ENCODE data around the gene GET3.

The GET3 gene

GRCh38 chr19:12754465-12755196 is 17.3 kb downstream of the GET3 start:
- no peak overlapping the region for H3K4me3 ChIP-seq (ENCODE audit: low read length)
- no peak overlapping the region for H3K9ac ChIP-seq (ENCODE audit: low read depth, low read length)
- WGBS, result 88% methylated on average over 50 of the region's 50 CpGs
- no peaks in the 10 kb centered on the region for H3K4me1 ChIP-seq (ENCODE audit: insufficient read depth, low read length)
- no peaks in the 10 kb centered on the region for H3K36me3 ChIP-seq (ENCODE audit: insufficient read depth, low read length)
- H3K9me3 ChIP-seq (ENCODE audit: insufficient read depth, low read depth, low read length), result no peaks in the 10 kb centered on the region
- H3K27me3 ChIP-seq (ENCODE audit: insufficient read depth, low read length), result peaks cover 24% of the 10 kb centered on the region
- H3K27ac ChIP-seq (ENCODE audit: low read depth, low read length), result no peak overlapping the region

- no peaks in the 10 kb centered on the region for H3K36me3 ChIP-seq (ENCODE audit: insufficient read depth, low read length)
- WGBS, result 89% methylated on average over 19 of the region's 19 CpGs
- H3K4me1 ChIP-seq (ENCODE audit: insufficient read depth, low read length), result no peaks in the 10 kb centered on the region
- H3K27me3 ChIP-seq (ENCODE audit: insufficient read depth, low read length), result peaks cover 8% of the 10 kb centered on the region
- H3K9me3 ChIP-seq (ENCODE audit: insufficient read depth, low read depth, low read length), result no peaks in the 10 kb centered on the region
- no peak overlapping the region for H3K9ac ChIP-seq (ENCODE audit: low read depth, low read length)
- no peak overlapping the region for H3K27ac ChIP-seq (ENCODE audit: low read depth, low read length)
- H3K4me3 ChIP-seq (ENCODE audit: low read length), result no peak overlapping the region
Observed at GRCh38 chr19:12756150-12756883, 19.0 kb downstream of the GET3 start.

- H3K27me3 ChIP-seq (ENCODE audit: insufficient read depth, low read length), result no peaks in the 10 kb centered on the region
- H3K9ac ChIP-seq (ENCODE audit: low read depth, low read length), result no peak overlapping the region
- WGBS, result 7% methylated on average over 60 of the region's 60 CpGs
- H3K36me3 ChIP-seq (ENCODE audit: insufficient read depth, low read length), result no peaks in the 10 kb centered on the region; the same call in 1 of the 2 replicates
- no peak overlapping the region for H3K27ac ChIP-seq (ENCODE audit: low read depth, low read length)
- H3K4me3 ChIP-seq (ENCODE audit: low read length), result peak overlapping the region; percentile 45
- no peaks in the 10 kb centered on the region for H3K4me1 ChIP-seq (ENCODE audit: insufficient read depth, low read length)
- no peaks in the 10 kb centered on the region for H3K9me3 ChIP-seq (ENCODE audit: insufficient read depth, low read depth, low read length)
Observed at GRCh38 chr19:12757544-12758274, 20.4 kb downstream of the GET3 start.

GRCh38 chr19:12759686-12760085 is 22.4 kb downstream of the GET3 start:
- peaks cover 14% of the 10 kb centered on the region for H3K36me3 ChIP-seq (ENCODE audit: insufficient read depth, low read length)
- no peak overlapping the region for H3K27ac ChIP-seq (ENCODE audit: low read depth, low read length)
- H3K9me3 ChIP-seq (ENCODE audit: insufficient read depth, low read depth, low read length), result no peaks in the 10 kb centered on the region
- WGBS, result 71% methylated on average over 1 of the region's 6 CpGs
- no peak overlapping the region for H3K9ac ChIP-seq (ENCODE audit: low read depth, low read length)
- H3K27me3 ChIP-seq (ENCODE audit: insufficient read depth, low read length), result no peaks in the 10 kb centered on the region
- no peak overlapping the region for H3K4me3 ChIP-seq (ENCODE audit: low read length)
- no peaks in the 10 kb centered on the region for H3K4me1 ChIP-seq (ENCODE audit: insufficient read depth, low read length)

GRCh38 chr19:12763100-12763499 is 25.8 kb downstream of the GET3 start:
- no peaks in the 10 kb centered on the region for H3K9me3 ChIP-seq (ENCODE audit: insufficient read depth, low read depth, low read length)
- H3K36me3 ChIP-seq (ENCODE audit: insufficient read depth, low read length), result peaks cover 22% of the 10 kb centered on the region
- H3K4me3 ChIP-seq (ENCODE audit: low read length), result no peak overlapping the region
- no peak overlapping the region for H3K9ac ChIP-seq (ENCODE audit: low read depth, low read length)
- no peaks in the 10 kb centered on the region for H3K4me1 ChIP-seq (ENCODE audit: insufficient read depth, low read length)
- 97% methylated on average over 9 of the region's 11 CpGs for WGBS
- H3K27me3 ChIP-seq (ENCODE audit: insufficient read depth, low read length), result no peaks in the 10 kb centered on the region
- no peak overlapping the region for H3K27ac ChIP-seq (ENCODE audit: low read depth, low read length)

GRCh38 chr19:12764698-12765097 is 27.4 kb downstream of the GET3 start:
- H3K27ac ChIP-seq (ENCODE audit: low read depth, low read length), result no peak overlapping the region
- WGBS, result 96% methylated on average over 16 of the region's 16 CpGs
- H3K27me3 ChIP-seq (ENCODE audit: insufficient read depth, low read length), result no peaks in the 10 kb centered on the region
- H3K36me3 ChIP-seq (ENCODE audit: insufficient read depth, low read length), result peaks cover 25% of the 10 kb centered on the region
- H3K4me3 ChIP-seq (ENCODE audit: low read length), result no peak overlapping the region
- H3K9me3 ChIP-seq (ENCODE audit: insufficient read depth, low read depth, low read length), result no peaks in the 10 kb centered on the region
- H3K4me1 ChIP-seq (ENCODE audit: insufficient read depth, low read length), result peaks cover 3% of the 10 kb centered on the region
- H3K9ac ChIP-seq (ENCODE audit: low read depth, low read length), result no peak overlapping the region

GRCh38 chr19:12766051-12766521 is 28.8 kb downstream of the GET3 start:
- Histone ChIP-seq H3K27ac (ENCODE audit: low read depth, low read length) (peak overlapping the region; percentile 58; the same call in 1 of the 2 replicates), H3K4me3 (ENCODE audit: low read length) (peak overlapping the region; percentile 77), H3K4me1 (ENCODE audit: insufficient read depth, low read length) (peaks cover 3% of the 10 kb centered on the region), H3K36me3 (ENCODE audit: insufficient read depth, low read length) (peaks cover 25% of the 10 kb centered on the region), H3K9ac (ENCODE audit: low read depth, low read length) (no peak overlapping the region; the same call in 1 of the 2 replicates), H3K27me3 (ENCODE audit: insufficient read depth, low read length) (no peaks in the 10 kb centered on the region), H3K9me3 (ENCODE audit: insufficient read depth, low read depth, low read length) (no peaks in the 10 kb centered on the region)
- WGBS, result 4% methylated on average over 30 of the region's 30 CpGs

GRCh38 chr19:12767150-12767549 is 29.9 kb downstream of the GET3 start:
- Histone ChIP-seq H3K9ac (ENCODE audit: low read depth, low read length) (no peak overlapping the region), H3K4me3 (ENCODE audit: low read length) (no peak overlapping the region), H3K27ac (ENCODE audit: low read depth, low read length) (no peak overlapping the region), H3K9me3 (ENCODE audit: insufficient read depth, low read depth, low read length) (no peaks in the 10 kb centered on the region), H3K27me3 (ENCODE audit: insufficient read depth, low read length) (no peaks in the 10 kb centered on the region), H3K4me1 (ENCODE audit: insufficient read depth, low read length) (peaks cover 3% of the 10 kb centered on the region), H3K36me3 (ENCODE audit: insufficient read depth, low read length) (peaks cover 25% of the 10 kb centered on the region)
- WGBS, result 84% methylated on average over 11 of the region's 11 CpGs

- Histone ChIP-seq H3K4me1 (ENCODE audit: insufficient read depth, low read length) (peaks cover 3% of the 10 kb centered on the region), H3K27ac (ENCODE audit: low read depth, low read length) (no peak overlapping the region), H3K9ac (ENCODE audit: low read depth, low read length) (no peak overlapping the region), H3K9me3 (ENCODE audit: insufficient read depth, low read depth, low read length) (no peaks in the 10 kb centered on the region), H3K36me3 (ENCODE audit: insufficient read depth, low read length) (peaks cover 25% of the 10 kb centered on the region), H3K4me3 (ENCODE audit: low read length) (no peak overlapping the region), H3K27me3 (ENCODE audit: insufficient read depth, low read length) (no peaks in the 10 kb centered on the region)
- 94% methylated on average over 15 of the region's 15 CpGs for WGBS
Observed at GRCh38 chr19:12767666-12768065, 30.4 kb downstream of the GET3 start.

GRCh38 chr19:12769689-12770088 is 32.4 kb downstream of the GET3 start:
- Histone ChIP-seq H3K9me3 (ENCODE audit: insufficient read depth, low read depth, low read length) (no peaks in the 10 kb centered on the region), H3K27ac (ENCODE audit: low read depth, low read length) (no peak overlapping the region; the same call in 1 of the 2 replicates), H3K4me3 (ENCODE audit: low read length) (peak overlapping the region; percentile 37), H3K27me3 (ENCODE audit: insufficient read depth, low read length) (no peaks in the 10 kb centered on the region), H3K4me1 (ENCODE audit: insufficient read depth, low read length) (peaks cover 3% of the 10 kb centered on the region), H3K36me3 (ENCODE audit: insufficient read depth, low read length) (peaks cover 15% of the 10 kb centered on the region), H3K9ac (ENCODE audit: low read depth, low read length) (no peak overlapping the region)
- 4% methylated on average over 37 of the region's 37 CpGs for WGBS

GRCh38 chr19:12770922-12771321 is 33.6 kb downstream of the GET3 start:
- Histone ChIP-seq H3K36me3 (ENCODE audit: insufficient read depth, low read length) (peaks cover 9% of the 10 kb centered on the region), H3K9ac (ENCODE audit: low read depth, low read length) (no peak overlapping the region), H3K27me3 (ENCODE audit: insufficient read depth, low read length) (no peaks in the 10 kb centered on the region), H3K4me3 (ENCODE audit: low read length) (no peak overlapping the region), H3K27ac (ENCODE audit: low read depth, low read length) (no peak overlapping the region), H3K9me3 (ENCODE audit: insufficient read depth, low read depth, low read length) (no peaks in the 10 kb centered on the region), H3K4me1 (ENCODE audit: insufficient read depth, low read length) (peaks cover 3% of the 10 kb centered on the region)
- whole genome bisulfite sequencing, result 95% methylated on average over 13 of the region's 13 CpGs

Data from HUES64 (cell line).